Loucy (cell line): ENCODE results near the gene LRRD1.

Experiments used
- CTCF ChIP-seq: fragments of 200-600 bp; sonication (generic); conservative IDR thresholded peaks from 2 replicates; pipeline ENCODE4 v1.5.1; 2014; ENCODE audit warnings: mild to moderate bottlenecking, antibody characterized with exemption, low read length
- EZH2phosphoT487 ChIP-seq: fragments of 200-600 bp; IDR thresholded peaks from 2 replicates; pipeline ENCODE4 v1.6.1; 2018; ENCODE audit warnings: antibody characterized with exemption, mild to moderate bottlenecking, moderate library complexity, borderline replicate concordance

GRCh38 chr7:92161271-92161670 is 17.7 kb downstream of the LRRD1 start:
- no peak for TF ChIP-seq CTCF
- no peak for TF ChIP-seq EZH2phosphoT487
